Caco-2 (cell line): Measurements from ENCODE around the gene ZNF614. TPM values are rescaled to one million over a fixed set of nuclear protein-coding genes. Genes with fewer than 3 reads are reported as not detected.

Experiments used
- BruUV-seq: library from RNA; stranded (reverse); fragments of 400-500 nt; replicated peaks from 2 replicates; lab custom pipeline; 2021; lab: Mats Ljungman, UMichigan
- CTCF ChIA-PET: fragments of 300-600 bp; sonication (Branson Sonifier 250); formaldehyde crosslinking; loops from one replicate; lab custom pipeline; 2022; ENCODE audit warnings: antibody characterized with exemption; lab: Charles Lee
- POLR2A ChIA-PET: fragments of 300-600 bp; sonication (Branson Sonifier 250); formaldehyde crosslinking; loops from one replicate; lab custom pipeline; 2022; ENCODE audit warnings: antibody characterized with exemption; lab: Charles Lee
- DNase-seq, 2 experiments: peaks; one replicate each; pipeline versions ENCODE4 v3.0.0 to v3.0.0-alpha.2; 2020 to 2022
- H3K27me3 ChIP-seq: replicated peaks from 2 replicates; pipeline ENCODE4 v1.6.0; 2011; ENCODE audit warnings: low read length; ENCODE audit not compliant: control insufficient read depth, insufficient read depth
- H3K36me3 ChIP-seq: 2 replicates; pipeline ENCODE4 v1.5.1; 2011; ENCODE audit warnings: low read length; ENCODE audit not compliant: control insufficient read depth, insufficient read depth
- H3K4me1 ChIP-seq: fragments of 250-450 bp; sonication (Bioruptor Pico); 2 replicates; pipeline ENCODE4 v1.5.1; 2020; ENCODE audit warnings: mild to moderate bottlenecking
- H3K4me3 ChIP-seq: 2 replicates; pipeline ENCODE4 v1.5.1; 2011; ENCODE audit warnings: low read depth, mild to moderate bottlenecking, control low read depth, low read length
- H3K9me3 ChIP-seq: fragments of 250-450 bp; sonication (Bioruptor Pico); 2 replicates; pipeline ENCODE4 v1.5.1; 2020; ENCODE audit warnings: mild to moderate bottlenecking, moderate library complexity
- H3K27ac Mint-ChIP-seq: one replicate; pipeline ENCODE4 v1.8.0; 2022; ENCODE audit warnings: mixed read lengths; ENCODE audit not compliant: unreplicated experiment
- H3K27me3 Mint-ChIP-seq: one replicate; pipeline ENCODE4 v1.8.0; 2022; ENCODE audit warnings: mixed read lengths; ENCODE audit not compliant: insufficient read depth, unreplicated experiment
- H3K36me3 Mint-ChIP-seq: one replicate; pipeline ENCODE4 v1.8.0; 2022; ENCODE audit warnings: mild to moderate bottlenecking, mixed read lengths; ENCODE audit not compliant: insufficient read depth, unreplicated experiment
- H3K4me1 Mint-ChIP-seq: one replicate; pipeline ENCODE4 v1.8.0; 2022; ENCODE audit warnings: low read depth, mixed read lengths; ENCODE audit not compliant: unreplicated experiment
- H3K4me3 Mint-ChIP-seq: one replicate; pipeline ENCODE4 v1.8.0; 2022; ENCODE audit warnings: mild to moderate bottlenecking, moderate library complexity, mixed read lengths; ENCODE audit not compliant: unreplicated experiment
- H3K9me3 Mint-ChIP-seq: one replicate; pipeline ENCODE4 v1.8.0; 2022; ENCODE audit warnings: mixed read lengths; ENCODE audit not compliant: unreplicated experiment
- intact Hi-C: fragments of 100-400 bp; cut with micrococcal nuclease; formaldehyde crosslinking; loops from one replicate; pipeline ENCODE4 v1.10.0; 2022; ENCODE audit not compliant: unreplicated experiment
- total RNA-seq: library from RNA; stranded (reverse); gene quantifications from 2 replicates; pipeline ENCODE4 v1.2.3, GENCODE V29; 2022
- TF ChIP-seq, protein P1 (sequence below), 2 experiments: fragments of 200-600 bp in 1 of 2; IDR thresholded peaks; 1 replicate in 1 of 2; 2 replicates in 1 of 2; pipeline versions ENCODE4 v1.5.1 to v1.8.0; 2011 to 2022; ENCODE audit warnings: antibody characterized with exemption in 1 of 2, control low read depth in 1 of 2, inconsistent platforms in 1 of 2, low read depth in 1 of 2, low read length in 1 of 2, mild to moderate bottlenecking in 1 of 2, moderate library complexity in 1 of 2; ENCODE audit not compliant: insufficient read depth in 1 of 2, severe bottlenecking in 1 of 2, unreplicated experiment in 1 of 2

Gene ZNF614
- total RNA-seq, 1 experiment from 2014 or later = 8.7 TPM

DNA sequence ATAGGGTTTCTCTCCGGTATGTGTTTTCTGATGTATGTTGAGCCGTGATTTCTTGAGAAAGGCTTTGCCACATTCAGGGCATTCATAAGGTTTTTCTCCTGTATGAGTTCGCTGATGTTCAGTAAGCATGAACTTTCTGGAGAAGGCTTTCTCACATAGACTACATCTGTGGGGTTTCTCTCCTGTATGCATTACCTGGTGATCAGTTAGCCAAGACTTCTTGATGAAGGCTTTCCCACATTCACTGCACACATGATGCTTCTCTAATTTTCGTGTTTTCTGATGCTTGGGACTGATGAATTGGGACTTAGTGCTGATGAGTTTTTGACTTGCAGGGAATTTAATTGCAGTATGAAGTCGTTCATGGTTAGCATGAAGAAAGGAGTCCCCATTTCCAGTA is 62.6 kb downstream of the ZNF614 start:
- H3K4me3 ChIP-seq = no peak overlapping the region
- peaks cover 7% of the 10 kb centered on the region for H3K4me1 Mint-ChIP-seq
- no peaks in the 10 kb centered on the region for H3K27me3 ChIP-seq
- H3K36me3 ChIP-seq = no peaks in the 10 kb centered on the region; the same call in 1 of the 2 replicates
- H3K36me3 Mint-ChIP-seq = peaks cover 6% of the 10 kb centered on the region
- H3K4me1 ChIP-seq = peaks cover 8% of the 10 kb centered on the region
- H3K4me3 Mint-ChIP-seq = no peak overlapping the region
- ChIA-PET POLR2A (no interaction called here), CTCF (no interaction called here)
- no TSS peak for BruUV-seq
- DNase-seq = no peak
- TF ChIP-seq, protein P1, sequence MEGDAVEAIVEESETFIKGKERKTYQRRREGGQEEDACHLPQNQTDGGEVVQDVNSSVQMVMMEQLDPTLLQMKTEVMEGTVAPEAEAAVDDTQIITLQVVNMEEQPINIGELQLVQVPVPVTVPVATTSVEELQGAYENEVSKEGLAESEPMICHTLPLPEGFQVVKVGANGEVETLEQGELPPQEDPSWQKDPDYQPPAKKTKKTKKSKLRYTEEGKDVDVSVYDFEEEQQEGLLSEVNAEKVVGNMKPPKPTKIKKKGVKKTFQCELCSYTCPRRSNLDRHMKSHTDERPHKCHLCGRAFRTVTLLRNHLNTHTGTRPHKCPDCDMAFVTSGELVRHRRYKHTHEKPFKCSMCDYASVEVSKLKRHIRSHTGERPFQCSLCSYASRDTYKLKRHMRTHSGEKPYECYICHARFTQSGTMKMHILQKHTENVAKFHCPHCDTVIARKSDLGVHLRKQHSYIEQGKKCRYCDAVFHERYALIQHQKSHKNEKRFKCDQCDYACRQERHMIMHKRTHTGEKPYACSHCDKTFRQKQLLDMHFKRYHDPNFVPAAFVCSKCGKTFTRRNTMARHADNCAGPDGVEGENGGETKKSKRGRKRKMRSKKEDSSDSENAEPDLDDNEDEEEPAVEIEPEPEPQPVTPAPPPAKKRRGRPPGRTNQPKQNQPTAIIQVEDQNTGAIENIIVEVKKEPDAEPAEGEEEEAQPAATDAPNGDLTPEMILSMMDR (IDR thresholded peaks at IDR 0.05; ENCODE audit: insufficient read depth in 1 of 2, low read depth in 1 of 2, low read length in 1 of 2, severe bottlenecking in 1 of 2, unreplicated experiment in 1 of 2) = no peak
- intact Hi-C loops = no loop called here
- no peaks in the 10 kb centered on the region for H3K27me3 Mint-ChIP-seq
- H3K27ac Mint-ChIP-seq = no peak overlapping the region
- peaks cover 66% of the 10 kb centered on the region for H3K9me3 Mint-ChIP-seq
- peaks cover 32% of the 10 kb centered on the region for H3K9me3 ChIP-seq

Other genes with a start within 250 kb of the ZNF614 start
- not detected in 2 replicates for gene FPR3, start 233.2 kb downstream of the ZNF614 start, total RNA-seq
- gene ZNF577, start 140.4 kb downstream of the ZNF614 start, total RNA-seq = 4.9 and 7.7 TPM in 2 replicates
- gene ZNF649, start 123.4 kb downstream of the ZNF614 start, total RNA-seq = 3.7 and 7.9 TPM in 2 replicates
- 1.3 and 2.2 TPM in 2 replicates for gene ZNF613, start 100.9 kb downstream of the ZNF614 start, total RNA-seq
- gene ZNF350, start 41.5 kb downstream of the ZNF614 start, total RNA-seq = 2.5 and 2.6 TPM in 2 replicates
- gene ZNF615, start 20.2 kb downstream of the ZNF614 start, total RNA-seq = 5.2 and 7.1 TPM in 2 replicates
- 7.0 and 10.5 TPM in 2 replicates for gene ZNF432, start 20.5 kb upstream of the ZNF614 start, total RNA-seq
- gene ZNF841, start 67.4 kb upstream of the ZNF614 start, total RNA-seq = 14.9 and 16.7 TPM in 2 replicates
- 5.7 and 7.1 TPM in 2 replicates for gene ZNF616, start 111.6 kb upstream of the ZNF614 start, total RNA-seq
- 6.3 and 8.8 TPM in 2 replicates for gene ZNF836, start 143.2 kb upstream of the ZNF614 start, total RNA-seq
- 279 and 291 TPM in 2 replicates for gene PPP2R1A, start 161.7 kb upstream of the ZNF614 start, total RNA-seq
- gene ZNF766, start 241.2 kb upstream of the ZNF614 start, total RNA-seq = 12.1 and 12.9 TPM in 2 replicates